Neural cell (in vitro differentiated cells): ENCODE results near the gene DNM2. TPM values are rescaled to one million over a fixed set of nuclear protein-coding genes. Genes with fewer than 3 reads are reported as not detected.

Source experiments
- H2AFZ ChIP-seq: fragments of 200-600, 300-800 bp; sonication (generic), shearing (Covaris generic); 2 replicates; pipeline ENCODE4 v1.6.0; 2014; ENCODE audit warnings: low read depth, mild to moderate bottlenecking, antibody characterized with exemption, low read length, moderate library complexity
- H3F3A ChIP-seq: fragments of 200-600 bp; shearing (Covaris generic); 2 replicates; pipeline ENCODE4 v1.6.1; 2016; ENCODE audit warnings: mild to moderate bottlenecking, moderate library complexity, mixed read lengths, antibody characterized with exemption, low read length; ENCODE audit not compliant: insufficient read depth, poor library complexity, severe bottlenecking
- H3K27ac ChIP-seq: fragments of 200-600, 300-800 bp; sonication (generic), shearing (Covaris generic); 2 replicates; pipeline ENCODE4 v1.5.1; 2014; ENCODE audit warnings: mild to moderate bottlenecking, low read length, moderate library complexity
- H3K27me3 ChIP-seq: fragments of 300-800, 200-600 bp; sonication (generic), shearing (Covaris generic); 2 replicates; pipeline ENCODE4 v1.6.0; 2014; ENCODE audit warnings: mild to moderate bottlenecking, low read depth, low read length, moderate library complexity; ENCODE audit not compliant: insufficient read depth
- H3K36me3 ChIP-seq: fragments of 300-800, 200-600 bp; sonication (generic), shearing (Covaris generic); 2 replicates; pipeline ENCODE4 v1.5.1; 2014; ENCODE audit warnings: mild to moderate bottlenecking, antibody characterized with exemption, low read length, moderate library complexity; ENCODE audit not compliant: insufficient read depth
- H3K4me2 ChIP-seq: fragments of 300-800, 200-600 bp; sonication (generic), shearing (Covaris generic); 2 replicates; pipeline ENCODE4 v1.6.0; 2014; ENCODE audit warnings: mild to moderate bottlenecking, low read length
- H3K4me3 ChIP-seq: fragments of 300-800, 200-600 bp; sonication (generic), shearing (Covaris generic); 2 replicates; pipeline ENCODE4 v1.5.1; 2014; ENCODE audit warnings: mild to moderate bottlenecking, low read length, moderate library complexity
- H3K79me2 ChIP-seq: fragments of 200-600 bp; shearing (Covaris generic); replicated peaks from 2 replicates; pipeline ENCODE4 v1.6.0; 2014; ENCODE audit warnings: mild to moderate bottlenecking, low read length, moderate library complexity; ENCODE audit not compliant: insufficient read depth
- H3K9ac ChIP-seq: fragments of 300-800, 200-600 bp; sonication (generic), shearing (Covaris generic); 2 replicates; pipeline ENCODE4 v1.6.1; 2016; ENCODE audit warnings: mild to moderate bottlenecking, low read length, mixed read lengths
- H3K9me2 ChIP-seq: fragments of 200-600 bp; shearing (Covaris generic); 2 replicates; pipeline ENCODE4 v1.6.1; 2016; ENCODE audit warnings: mild to moderate bottlenecking, low read length, mixed read lengths; ENCODE audit not compliant: insufficient read depth
- H3K9me3 ChIP-seq: fragments of 200-600, 300-800 bp; sonication (generic), shearing (Covaris generic); 2 replicates; pipeline ENCODE4 v1.6.1; 2016; ENCODE audit warnings: mild to moderate bottlenecking, mixed run types, low read length, moderate library complexity, mixed read lengths
- H4K20me1 ChIP-seq: fragments of 200-600 bp; shearing (Covaris generic); 2 replicates; pipeline ENCODE4 v1.6.1; 2016; ENCODE audit warnings: mild to moderate bottlenecking, mixed run types; ENCODE audit not compliant: insufficient read depth
- CTCF ChIP-seq: fragments of 450-650 bp; IDR thresholded peaks from 2 replicates; pipeline ENCODE4 v1.5.1; 2014; ENCODE audit warnings: antibody characterized with exemption, mild to moderate bottlenecking, moderate library complexity; ENCODE audit not compliant: poor library complexity, severe bottlenecking
- EP300 ChIP-seq: fragments of 450-650 bp; conservative IDR thresholded peaks from 2 replicates; pipeline ENCODE4 v1.6.1; 2014; ENCODE audit warnings: antibody characterized with exemption, mild to moderate bottlenecking, moderate library complexity; ENCODE audit not compliant: poor library complexity, severe bottlenecking
- EZH2 ChIP-seq: fragments of 200-600, 300-800 bp; shearing (Covaris generic), sonication (generic); IDR thresholded peaks from 2 replicates; pipeline ENCODE4 v1.6.1; 2014; ENCODE audit warnings: antibody characterized with exemption, low read length, borderline replicate concordance, mild to moderate bottlenecking; ENCODE audit not compliant: insufficient read depth, poor library complexity, severe bottlenecking
- MXI1 ChIP-seq: fragments of 450-650 bp; conservative IDR thresholded peaks from 2 replicates; pipeline ENCODE4 v1.6.1; 2014; ENCODE audit warnings: antibody characterized with exemption, mild to moderate bottlenecking; ENCODE audit not compliant: poor library complexity, severe bottlenecking
- POLR2AphosphoS5 ChIP-seq: IDR thresholded peaks from 2 replicates; pipeline ENCODE4 v1.6.1; 2012
- RAD21 ChIP-seq: fragments of 450-650 bp; conservative IDR thresholded peaks from 2 replicates; pipeline ENCODE4 v1.6.1; 2014; ENCODE audit warnings: antibody characterized with exemption, mild to moderate bottlenecking, moderate library complexity
- SMC3 ChIP-seq: fragments of 450-650 bp; conservative IDR thresholded peaks from 2 replicates; pipeline ENCODE4 v1.6.1; 2014; ENCODE audit warnings: antibody characterized with exemption, mild to moderate bottlenecking, moderate library complexity; ENCODE audit not compliant: poor library complexity
- TAF1 ChIP-seq: IDR thresholded peaks from 2 replicates; pipeline ENCODE4 v1.6.1; 2012; ENCODE audit warnings: low read depth
- polyA plus RNA-seq: library from polyadenylated mRNA; depleted of rRNA; stranded (reverse); fragments of >200 nt; gene quantifications from 2 replicates; pipeline ENCODE4 v1.2.3, GENCODE V29; 2014
- TF ChIP-seq, protein P1 (sequence below): IDR thresholded peaks from 2 replicates; pipeline ENCODE4 v1.6.1; 2012; ENCODE audit warnings: borderline replicate concordance

Gene DNM2
- polyA plus RNA-seq, 1 donor from 2014 or later: 31.4 TPM

GRCh38 chr19:10736189-10736588, 18.3 kb downstream of the DNM2 start:
- H3K27ac ChIP-seq: no peak overlapping the region
- H2AFZ ChIP-seq: no peak overlapping the region
- no peak overlapping the region for H3K4me3 ChIP-seq
- no peaks in the 10 kb centered on the region for H3K79me2 ChIP-seq
- no peak overlapping the region for H3K9ac ChIP-seq
- no peaks in the 10 kb centered on the region for H3K36me3 ChIP-seq
- no peak overlapping the region for H3K4me2 ChIP-seq
- H3K27me3 ChIP-seq: no peaks in the 10 kb centered on the region
- no peaks in the 10 kb centered on the region for H3F3A ChIP-seq
- TF ChIP-seq EP300 (no peak), TAF1 (no peak), SMC3 (no peak), POLR2AphosphoS5 (no peak), CTCF (no peak), RAD21 (no peak), MXI1 (no peak), EZH2 (no peak)
- TF ChIP-seq, protein P1, sequence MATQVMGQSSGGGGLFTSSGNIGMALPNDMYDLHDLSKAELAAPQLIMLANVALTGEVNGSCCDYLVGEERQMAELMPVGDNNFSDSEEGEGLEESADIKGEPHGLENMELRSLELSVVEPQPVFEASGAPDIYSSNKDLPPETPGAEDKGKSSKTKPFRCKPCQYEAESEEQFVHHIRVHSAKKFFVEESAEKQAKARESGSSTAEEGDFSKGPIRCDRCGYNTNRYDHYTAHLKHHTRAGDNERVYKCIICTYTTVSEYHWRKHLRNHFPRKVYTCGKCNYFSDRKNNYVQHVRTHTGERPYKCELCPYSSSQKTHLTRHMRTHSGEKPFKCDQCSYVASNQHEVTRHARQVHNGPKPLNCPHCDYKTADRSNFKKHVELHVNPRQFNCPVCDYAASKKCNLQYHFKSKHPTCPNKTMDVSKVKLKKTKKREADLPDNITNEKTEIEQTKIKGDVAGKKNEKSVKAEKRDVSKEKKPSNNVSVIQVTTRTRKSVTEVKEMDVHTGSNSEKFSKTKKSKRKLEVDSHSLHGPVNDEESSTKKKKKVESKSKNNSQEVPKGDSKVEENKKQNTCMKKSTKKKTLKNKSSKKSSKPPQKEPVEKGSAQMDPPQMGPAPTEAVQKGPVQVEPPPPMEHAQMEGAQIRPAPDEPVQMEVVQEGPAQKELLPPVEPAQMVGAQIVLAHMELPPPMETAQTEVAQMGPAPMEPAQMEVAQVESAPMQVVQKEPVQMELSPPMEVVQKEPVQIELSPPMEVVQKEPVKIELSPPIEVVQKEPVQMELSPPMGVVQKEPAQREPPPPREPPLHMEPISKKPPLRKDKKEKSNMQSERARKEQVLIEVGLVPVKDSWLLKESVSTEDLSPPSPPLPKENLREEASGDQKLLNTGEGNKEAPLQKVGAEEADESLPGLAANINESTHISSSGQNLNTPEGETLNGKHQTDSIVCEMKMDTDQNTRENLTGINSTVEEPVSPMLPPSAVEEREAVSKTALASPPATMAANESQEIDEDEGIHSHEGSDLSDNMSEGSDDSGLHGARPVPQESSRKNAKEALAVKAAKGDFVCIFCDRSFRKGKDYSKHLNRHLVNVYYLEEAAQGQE: no peak
- no peaks in the 10 kb centered on the region for H3K9me3 ChIP-seq
- H3K9me2 ChIP-seq: no peaks in the 10 kb centered on the region
- no peaks in the 10 kb centered on the region for H4K20me1 ChIP-seq

DNA sequence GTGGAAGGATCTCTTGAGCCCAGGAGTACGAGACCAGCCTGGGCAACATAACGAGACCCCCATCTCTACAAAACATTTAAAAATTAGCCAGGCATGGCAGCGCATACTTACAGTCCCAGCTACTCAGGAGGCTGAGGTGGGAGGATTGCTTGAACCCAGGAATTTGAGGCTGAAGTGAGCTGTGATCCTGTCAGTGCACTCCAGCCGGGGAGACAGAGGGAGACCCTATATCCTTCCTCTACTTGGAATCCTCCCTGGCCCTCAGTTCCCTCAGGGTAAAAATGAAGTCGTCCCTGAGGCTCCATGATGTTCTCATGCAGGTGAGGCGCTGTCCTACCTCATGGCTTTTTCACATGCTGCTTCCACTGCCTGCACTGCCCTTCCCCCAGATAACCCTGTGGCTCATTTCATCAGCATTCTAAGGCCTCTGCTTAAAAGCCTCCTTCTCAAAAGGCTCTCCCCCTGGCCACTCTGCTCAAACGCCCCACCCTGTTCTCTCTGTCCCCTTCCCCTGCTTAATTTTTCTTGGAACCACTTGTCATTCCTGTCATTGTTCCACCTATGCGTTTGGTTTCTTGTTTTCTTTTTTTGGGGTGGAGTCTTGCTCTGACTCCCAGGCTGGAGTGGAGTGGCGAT, 19.2 kb downstream of the DNM2 start:
- H4K20me1 ChIP-seq: no peaks in the 10 kb centered on the region

More for the DNA sequence above, 19.2 kb downstream of the DNM2 start:
- no peaks in the 10 kb centered on the region for H3F3A ChIP-seq
- no peak overlapping the region for H3K27ac ChIP-seq
- no peaks in the 10 kb centered on the region for H3K27me3 ChIP-seq
- H3K4me3 ChIP-seq: no peak overlapping the region
- H2AFZ ChIP-seq: no peak overlapping the region
- no peak for TF ChIP-seq SMC3
- TF ChIP-seq POLR2AphosphoS5: no peak
- TF ChIP-seq EP300: no peak
- H3K9ac ChIP-seq: no peak overlapping the region
- no peak overlapping the region for H3K4me2 ChIP-seq
- no peaks in the 10 kb centered on the region for H3K36me3 ChIP-seq
- no peaks in the 10 kb centered on the region for H3K79me2 ChIP-seq
- no peaks in the 10 kb centered on the region for H3K9me3 ChIP-seq
- H3K9me2 ChIP-seq: no peaks in the 10 kb centered on the region
